Esophagus (tissue), 2 donors: ENCODE results near the gene MPP2. TPM values are rescaled to one million over a fixed set of nuclear protein-coding genes. Genes with fewer than 3 reads are reported as not detected.

Experiments
- H3K27ac ChIP-seq, 2 donors: one replicate each; pipeline ENCODE4 v1.5.1; 2013; ENCODE audit warnings: low read depth in 2 of 2, mild to moderate bottlenecking in 2 of 2, inconsistent platforms in 1 of 2, low read length in 1 of 2, moderate library complexity in 1 of 2
- H3K27me3 ChIP-seq, 2 donors: one replicate each; pipeline ENCODE4 v1.6.1; 2013; ENCODE audit warnings: low read length in 2 of 2, control low read depth in 1 of 2, mild to moderate bottlenecking in 1 of 2; ENCODE audit not compliant: insufficient read depth in 2 of 2, control insufficient read depth in 1 of 2
- H3K36me3 ChIP-seq, 2 donors: one replicate each; pipeline ENCODE4 v1.6.1; 2013; ENCODE audit warnings: low read length in 1 of 2; ENCODE audit not compliant: control insufficient read depth in 2 of 2, insufficient read depth in 2 of 2
- H3K4me1 ChIP-seq, 2 donors: one replicate each; pipeline ENCODE4 v1.6.1; 2013; ENCODE audit warnings: low read length in 1 of 2; ENCODE audit not compliant: control insufficient read depth in 2 of 2, insufficient read depth in 2 of 2
- H3K4me3 ChIP-seq, 2 donors: one replicate each; pipeline ENCODE4 v1.5.1; 2013; ENCODE audit warnings: low read length in 2 of 2, mild to moderate bottlenecking in 2 of 2, low read depth in 1 of 2, moderate library complexity in 1 of 2
- H3K9me3 ChIP-seq, 2 donors: one replicate each; pipeline ENCODE4 v1.6.1; 2013; ENCODE audit warnings: mild to moderate bottlenecking in 2 of 2, low read depth in 1 of 2, low read length in 1 of 2, moderate library complexity in 1 of 2; ENCODE audit not compliant: control insufficient read depth in 2 of 2, insufficient read depth in 1 of 2
- WGBS, 2 donors: extraction: QIAGEN DNeasy Blood & Tissue Kit; methylation state at CpG; one replicate each; pipeline ENCODE4 v1.1.7; 2013; 5-methylcytosine and 5-hydroxymethylcytosine counted together
- polyA plus RNA-seq, 2 donors: library from polyadenylated mRNA; stranded (reverse); fragments of 200-250 nt; gene quantifications; one replicate each; pipeline ENCODE4 v1.2.3, GENCODE V29; 2013
- donor health status: healthy with polysubstance abuse.
- donor health status: Bipolar disorder and iron deficiency.

The MPP2 gene, protein sequence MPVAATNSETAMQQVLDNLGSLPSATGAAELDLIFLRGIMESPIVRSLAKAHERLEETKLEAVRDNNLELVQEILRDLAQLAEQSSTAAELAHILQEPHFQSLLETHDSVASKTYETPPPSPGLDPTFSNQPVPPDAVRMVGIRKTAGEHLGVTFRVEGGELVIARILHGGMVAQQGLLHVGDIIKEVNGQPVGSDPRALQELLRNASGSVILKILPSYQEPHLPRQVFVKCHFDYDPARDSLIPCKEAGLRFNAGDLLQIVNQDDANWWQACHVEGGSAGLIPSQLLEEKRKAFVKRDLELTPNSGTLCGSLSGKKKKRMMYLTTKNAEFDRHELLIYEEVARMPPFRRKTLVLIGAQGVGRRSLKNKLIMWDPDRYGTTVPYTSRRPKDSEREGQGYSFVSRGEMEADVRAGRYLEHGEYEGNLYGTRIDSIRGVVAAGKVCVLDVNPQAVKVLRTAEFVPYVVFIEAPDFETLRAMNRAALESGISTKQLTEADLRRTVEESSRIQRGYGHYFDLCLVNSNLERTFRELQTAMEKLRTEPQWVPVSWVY
- polyA plus RNA-seq = under 1 TPM; 0.39 to 0.72 TPM

DNA sequence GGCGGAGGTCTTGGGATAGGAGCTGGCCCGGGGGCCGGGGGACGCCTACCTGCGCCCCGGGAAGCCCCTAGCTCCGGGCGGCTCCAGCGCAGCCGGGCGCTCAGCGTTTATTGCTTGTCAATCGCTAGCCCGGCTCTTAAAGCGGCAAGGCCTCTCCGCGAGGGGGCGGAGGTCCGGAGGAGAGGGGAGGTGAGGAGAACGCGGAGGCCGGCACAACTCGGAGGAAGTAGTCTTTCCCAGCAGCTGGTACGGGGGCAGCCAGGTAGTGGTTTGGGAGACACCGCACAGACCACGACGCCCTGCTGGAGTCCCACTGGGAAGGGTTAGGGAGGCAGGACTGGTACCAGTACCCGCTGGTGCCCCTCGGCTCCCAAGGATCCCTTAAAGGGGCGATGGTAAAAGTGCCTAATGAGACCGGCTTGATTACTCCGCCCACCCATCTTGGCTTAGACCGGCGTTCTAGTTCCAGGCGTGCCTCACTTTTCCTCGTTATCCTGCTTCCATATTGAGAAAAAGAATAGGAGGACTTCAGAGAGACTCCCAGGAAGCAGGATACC is at the start of gene MPP2:
MPP2 (minus strand) TSS at position 112 of the 557 bp plus-strand sequence. CDS start 3,076 bp downstream, outside the sequence.
- Histone ChIP-seq H3K4me1 (peaks cover 2 to 9% of the 10 kb centered on the region in 2 donors), H3K36me3 (no peaks in the 10 kb centered on the region), H3K9me3 (no peaks in the 10 kb centered on the region), H3K27me3 (no peaks in the 10 kb centered on the region), H3K27ac (peak within 1 kb of the TSS; percentile 67 to 86), H3K4me3 (peak within 1 kb of the TSS; percentile 46 to 49)
- WGBS, 2 donors = 0 to 2% methylated on average over 36 of the region's 36 CpGs

DNA sequence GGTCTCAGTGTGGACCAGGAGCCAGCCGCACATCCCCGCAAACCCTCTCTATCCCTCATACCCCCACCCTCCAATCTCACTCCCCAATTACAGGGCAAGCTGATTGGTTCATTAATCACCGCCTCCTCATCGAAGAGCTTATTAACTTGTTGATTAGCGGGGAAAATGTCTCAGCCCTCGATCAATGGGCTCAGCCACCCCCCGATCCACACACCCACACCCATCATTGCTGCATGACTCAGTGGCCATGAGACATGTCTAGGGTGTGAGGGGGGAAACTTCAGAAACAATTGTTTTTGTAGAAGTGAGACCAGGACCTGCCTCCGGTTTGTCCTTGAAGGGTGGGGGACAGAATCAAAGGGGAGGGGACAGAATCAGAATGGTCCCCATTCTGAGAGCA is 48.9 kb upstream of the MPP2 start:
- H3K36me3 ChIP-seq = no peaks in the 10 kb centered on the region
- no peaks in the 10 kb centered on the region for H3K9me3 ChIP-seq
- 80 to 82% methylated on average over 8 of the region's 8 CpGs for WGBS, 2 donors
- peaks cover 0 to 8% of the 10 kb centered on the region in 2 donors for H3K4me1 ChIP-seq
- H3K27me3 ChIP-seq = peaks cover 5 to 8% of the 10 kb centered on the region in 2 donors
- no peak overlapping the region for H3K27ac ChIP-seq
- H3K4me3 ChIP-seq = no peak overlapping the region

DNA sequence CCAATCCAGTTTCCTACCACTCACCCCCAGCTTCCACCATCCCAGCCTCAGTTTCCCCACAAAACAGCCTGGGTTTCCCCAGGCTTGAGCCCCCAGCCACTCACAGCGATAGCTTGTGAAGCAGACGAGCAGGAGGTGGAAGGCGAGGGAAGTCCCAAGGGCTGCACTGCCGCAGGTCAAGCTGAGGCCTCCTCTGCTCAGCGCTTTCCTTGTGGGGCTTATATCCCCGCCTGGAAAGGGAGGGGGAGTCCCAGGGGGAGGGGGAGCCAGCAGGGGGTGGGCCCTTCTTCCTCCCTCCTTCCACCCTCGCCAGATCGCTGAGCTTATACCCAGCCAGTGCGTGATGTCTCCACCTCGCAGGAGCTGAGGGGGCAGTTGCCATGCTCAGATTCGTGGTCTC is 46.4 kb upstream of the MPP2 start, which contains the start of gene PYY:
PYY (minus strand) TSS at position 195 of the 400 bp plus-strand sequence. CDS start 457 bp downstream, outside the sequence.
- 63 to 65% methylated on average over 11 of the region's 11 CpGs for WGBS, 2 donors
- Histone ChIP-seq H3K9me3 (no peaks in the 10 kb centered on the region), H3K27ac (no peak within 1 kb of the TSS), H3K36me3 (no peaks in the 10 kb centered on the region), H3K4me3 (peak within 1 kb of the TSS in 1 of 2 donors; percentile 12), H3K27me3 (peaks cover 5 to 8% of the 10 kb centered on the region in 2 donors), H3K4me1 (peaks cover 0 to 8% of the 10 kb centered on the region in 2 donors)

DNA sequence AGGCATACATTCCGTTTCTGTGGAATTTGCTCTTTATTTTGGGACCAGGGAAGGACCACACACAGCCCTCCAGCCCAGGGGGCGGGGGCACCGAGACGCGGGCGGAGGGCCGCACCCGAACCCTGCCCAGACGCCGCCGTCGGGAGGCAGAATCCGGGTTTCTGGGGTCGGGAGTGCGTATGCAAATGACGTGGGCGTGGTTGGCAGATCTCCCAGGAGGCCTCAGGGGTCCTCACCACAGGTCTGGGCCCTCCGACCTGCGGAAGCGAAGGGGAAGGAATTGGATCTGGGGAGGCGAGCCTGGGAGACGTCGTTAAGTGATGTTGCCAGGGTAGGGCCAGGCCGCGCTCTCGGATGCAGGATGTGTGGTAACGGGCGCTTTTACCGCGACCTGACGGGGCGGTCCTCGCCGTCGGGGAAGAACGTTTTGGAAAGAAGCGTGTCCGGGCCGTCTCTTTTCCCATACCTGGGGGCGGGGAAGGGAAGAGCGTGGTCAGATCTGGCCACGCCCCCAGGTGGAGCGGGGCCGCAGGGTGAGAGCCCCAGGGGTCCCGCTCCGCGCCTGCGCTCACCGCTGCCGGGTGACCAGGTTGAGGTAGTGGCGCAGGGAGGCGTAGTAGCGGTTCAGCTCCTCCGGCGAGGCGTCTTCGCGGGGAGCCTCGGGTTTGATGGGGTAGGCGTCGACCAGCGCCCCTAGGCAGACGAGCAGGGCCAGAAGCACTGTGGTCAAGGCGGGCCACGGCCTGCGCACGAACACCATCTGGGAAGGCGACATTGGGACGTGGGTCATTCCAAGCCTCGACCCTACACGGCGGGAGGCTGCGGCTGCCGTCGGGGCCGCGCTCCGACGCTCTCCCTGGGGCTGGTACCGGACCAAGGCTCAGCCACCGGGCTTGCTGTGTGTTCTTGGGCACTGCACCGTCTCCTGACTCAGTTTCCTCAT is 45.7 kb upstream of the MPP2 start:
- peak overlapping the region in 1 of 2 donors; percentile 12 for H3K4me3 ChIP-seq
- H3K27me3 ChIP-seq = peaks cover 5 to 8% of the 10 kb centered on the region in 2 donors
- H3K36me3 ChIP-seq = no peaks in the 10 kb centered on the region
- H3K27ac ChIP-seq = no peak overlapping the region
- WGBS, 2 donors = 11 to 12% methylated on average over 72 to 82 of the region's 82 CpGs
- H3K4me1 ChIP-seq = peaks cover 0 to 8% of the 10 kb centered on the region in 2 donors
- no peaks in the 10 kb centered on the region for H3K9me3 ChIP-seq

DNA sequence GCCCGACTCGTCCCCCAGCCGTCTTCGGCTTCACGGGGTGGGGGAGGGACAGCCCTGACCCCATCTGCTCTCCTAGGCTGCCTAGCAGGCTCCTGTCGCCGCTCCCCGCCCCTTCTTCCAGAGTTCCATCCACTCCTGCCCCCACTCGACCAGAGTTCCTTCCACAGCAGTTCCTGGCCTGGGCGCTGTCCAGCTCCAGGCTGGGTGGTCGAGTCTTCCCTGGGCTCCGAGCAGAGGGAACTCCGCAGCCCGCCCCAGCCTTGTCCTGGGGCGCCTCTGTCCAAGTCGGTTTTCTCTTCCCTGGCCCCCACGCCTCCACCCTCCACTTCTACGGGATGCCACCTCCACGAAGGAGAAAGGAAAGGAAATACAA is 45.0 kb upstream of the MPP2 start:
- Histone ChIP-seq H3K4me1 (peaks cover 0 to 8% of the 10 kb centered on the region in 2 donors), H3K9me3 (no peaks in the 10 kb centered on the region), H3K27ac (no peak overlapping the region), H3K27me3 (peaks cover 5 to 8% of the 10 kb centered on the region in 2 donors), H3K4me3 (peak overlapping the region in 1 of 2 donors; percentile 12), H3K36me3 (no peaks in the 10 kb centered on the region)
- WGBS, 2 donors = 20% methylated on average over 19 of the region's 19 CpGs

DNA sequence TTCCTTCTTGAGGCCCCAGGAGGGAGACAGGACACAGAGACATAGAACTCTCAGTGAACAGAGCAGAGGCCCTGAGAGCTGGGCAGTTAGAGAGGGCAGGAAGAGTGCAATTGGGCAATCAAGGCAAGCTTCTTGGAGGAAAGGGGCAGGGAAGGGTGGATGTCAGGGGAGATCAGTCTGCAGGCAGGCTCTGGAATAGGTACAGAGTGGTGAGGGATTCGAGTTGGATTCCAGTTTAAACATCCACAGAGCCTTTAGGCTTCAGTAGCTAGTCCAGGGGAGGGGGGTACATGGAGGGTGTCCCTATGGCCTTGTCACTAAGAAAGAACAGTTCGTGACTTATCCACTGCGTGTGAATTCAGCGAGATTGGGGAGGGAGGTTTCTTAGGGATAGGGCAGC is 44.4 kb upstream of the MPP2 start:
- H3K27me3 ChIP-seq = peaks cover 5 to 8% of the 10 kb centered on the region in 2 donors

DNA sequence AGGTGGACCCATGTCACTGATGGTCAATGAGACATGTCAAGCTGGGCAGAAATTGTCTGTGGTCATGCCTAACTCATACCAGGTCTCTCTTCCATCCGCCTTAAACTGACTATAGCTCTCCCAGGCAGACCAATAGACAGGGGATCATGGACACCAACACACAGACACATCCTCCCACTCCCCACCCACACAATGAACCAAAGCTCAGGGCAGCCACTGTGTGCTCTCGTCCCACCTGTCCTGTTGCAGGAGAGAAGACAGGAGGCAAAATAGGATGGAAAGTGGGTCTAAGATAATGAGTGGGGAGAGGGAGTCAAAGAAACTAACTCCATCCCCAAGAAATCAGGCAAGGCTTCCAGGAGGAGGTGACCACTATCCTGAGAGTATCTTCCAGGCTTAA is 43.2 kb upstream of the MPP2 start:
- Histone ChIP-seq H3K4me1 (peaks cover 0 to 8% of the 10 kb centered on the region in 2 donors), H3K27me3 (peaks cover 5 to 8% of the 10 kb centered on the region in 2 donors), H3K4me3 (no peak overlapping the region), H3K27ac (no peak overlapping the region), H3K36me3 (no peaks in the 10 kb centered on the region), H3K9me3 (no peaks in the 10 kb centered on the region)
- 76 to 83% methylated on average over 2 of the region's 2 CpGs for WGBS, 2 donors

More for the DNA sequence above, 44.4 kb upstream of the MPP2 start:
- Histone ChIP-seq H3K4me3 (no peak overlapping the region), H3K36me3 (no peaks in the 10 kb centered on the region), H3K4me1 (peaks cover 0 to 8% of the 10 kb centered on the region in 2 donors), H3K9me3 (no peaks in the 10 kb centered on the region), H3K27ac (no peak overlapping the region)
- 66 to 73% methylated on average over 4 of the region's 4 CpGs for WGBS, 2 donors

DNA sequence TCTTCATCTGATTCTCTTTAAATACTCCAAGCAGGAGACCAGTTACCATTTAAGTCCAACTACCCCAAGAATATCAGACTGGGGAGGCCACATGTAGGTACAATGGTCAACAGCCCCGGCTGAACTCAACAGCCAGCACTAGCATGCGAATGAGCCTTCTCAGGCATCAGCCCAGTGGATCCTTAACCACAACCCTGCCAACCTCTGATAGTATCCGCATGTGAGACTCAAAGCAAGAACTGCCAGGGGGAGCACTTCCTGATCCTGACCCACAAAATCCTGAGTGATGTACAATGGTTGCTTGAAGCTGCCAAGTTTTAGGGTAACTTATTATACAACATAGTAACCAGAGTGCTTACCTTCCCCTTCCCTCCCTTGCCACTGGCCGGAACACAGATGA is 42.4 kb upstream of the MPP2 start:
- 53 to 56% methylated on average over 4 of the region's 4 CpGs for WGBS, 2 donors
- no peak overlapping the region for H3K4me3 ChIP-seq
- peaks cover 0 to 8% of the 10 kb centered on the region in 2 donors for H3K4me1 ChIP-seq
- H3K27me3 ChIP-seq = peaks cover 5 to 8% of the 10 kb centered on the region in 2 donors
- H3K27ac ChIP-seq = no peak overlapping the region
- no peaks in the 10 kb centered on the region for H3K36me3 ChIP-seq
- no peaks in the 10 kb centered on the region for H3K9me3 ChIP-seq

DNA sequence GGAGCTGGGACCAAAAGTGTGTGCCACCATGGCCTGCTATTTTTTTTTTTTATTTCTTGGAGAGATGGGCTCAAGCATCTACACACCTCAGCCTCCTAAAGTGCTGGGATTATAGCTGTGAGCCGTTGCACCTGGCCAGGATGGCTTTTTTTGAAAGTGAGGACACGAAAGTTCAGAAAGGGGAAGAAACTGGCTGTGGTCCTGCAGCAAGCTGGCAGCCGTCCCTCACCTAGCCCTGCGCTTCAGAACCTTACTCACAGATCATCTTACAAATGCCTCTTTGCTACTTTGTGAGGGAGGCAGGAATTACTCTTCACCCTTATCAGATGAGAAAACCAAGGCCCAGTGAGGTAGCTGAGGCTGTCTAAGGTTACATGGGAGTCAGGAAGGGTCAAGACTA is 39.4 kb upstream of the MPP2 start:
- Histone ChIP-seq H3K27ac (no peak overlapping the region), H3K4me3 (no peak overlapping the region), H3K9me3 (no peaks in the 10 kb centered on the region), H3K4me1 (no peaks in the 10 kb centered on the region), H3K27me3 (no peaks in the 10 kb centered on the region), H3K36me3 (no peaks in the 10 kb centered on the region)
- 60% methylated on average over 4 of the region's 4 CpGs for WGBS, 2 donors
